GM18517 (cell line): ENCODE data around the gene VPS13C.
"Not testable (repeated sequence)": the region's sequence is repeated elsewhere in the genome, so short reads cannot be mapped to it uniquely, and the experiment has no call there.

Experiments
- ATAC-seq: cut with Tn5 transposase; IDR thresholded peaks from one replicate; pipeline ENCODE4 v1.9.1; 2021; ENCODE audit warnings: mild to moderate bottlenecking, moderate library complexity; ENCODE audit not compliant: unreplicated experiment

The VPS13C gene

GRCh38 chr15:62071711-62072308, 11.6 kb upstream of the VPS13C start:
- no peak for ATAC-seq

GRCh38 chr15:62069551-62069950, 9.3 kb upstream of the VPS13C start:
- ATAC-seq = no peak

- ATAC-seq = no peak
These were observed 8.5 kb upstream of the VPS13C start for GRCh38 chr15:62068810-62069167.

GRCh38 chr15:62068071-62068809, 8.0 kb upstream of the VPS13C start:
- no peak for ATAC-seq

- no peak for ATAC-seq
These were observed 7.3 kb upstream of the VPS13C start for GRCh38 chr15:62067448-62068044.

GRCh38 chr15:62066663-62067447, 6.6 kb upstream of the VPS13C start, which contains the start of gene C2CD4A:
Gene C2CD4A, plus strand, starts transcription at chr15:62066977. Its CDS starts 637 bp downstream, at chr15:62067614.
- ATAC-seq = no peak

GRCh38 chr15:62063825-62064635, 3.8 kb upstream of the VPS13C start:
- ATAC-seq = no peak

GRCh38 chr15:62060896-62061280, 641 bp upstream of the VPS13C start:
- no peak for ATAC-seq

- peak; percentile 67 for ATAC-seq
These were observed 483 bp downstream of the VPS13C start for GRCh38 chr15:62059816-62060112.

GRCh38 chr15:62059108-62059815, 985 bp downstream of the VPS13C start:
- ATAC-seq = no peak

- no peak for ATAC-seq
These were observed 1.8 kb downstream of the VPS13C start for GRCh38 chr15:62058327-62059028.

- no peak for ATAC-seq
These were observed 2.8 kb downstream of the VPS13C start for GRCh38 chr15:62057341-62057980.

- ATAC-seq = no peak
These were observed 5.3 kb downstream of the VPS13C start for GRCh38 chr15:62054979-62055378.

GRCh38 chr15:62053439-62054085, 6.7 kb downstream of the VPS13C start:
- no peak for ATAC-seq

- no peak for ATAC-seq
These were observed 7.5 kb downstream of the VPS13C start for GRCh38 chr15:62052713-62053112.

GRCh38 chr15:62051166-62051565, 9.1 kb downstream of the VPS13C start:
- ATAC-seq = no peak

GRCh38 chr15:62050115-62050514, 10.1 kb downstream of the VPS13C start:
- ATAC-seq = no peak

GRCh38 chr15:62048254-62048653, 12.0 kb downstream of the VPS13C start:
- ATAC-seq = not testable (repeated sequence)
